HL-60/S4 treated with retinoic acid at 250 ng/mL for 4 days and 3 days (cell line): ENCODE data around the gene NIT1.

Source experiments
- in situ Hi-C: fragments of 300-500 bp; cut with MboI; formaldehyde crosslinking; loops from 2 replicates; pipeline ENCODE4 v1.7.0; 2022; ENCODE audit warnings: low sequenced_read_pairs

The NIT1 gene

GRCh38 chr1:161083748-161084596 lies 33.9 kb upstream of the NIT1 start:
- in situ Hi-C loops, result no loop called here

- in situ Hi-C loops, result no loop called here
These were observed 33.3 kb upstream of the NIT1 start for GRCh38 chr1:161084597-161084988.

- in situ Hi-C loops, result no loop called here
These were observed 32.7 kb upstream of the NIT1 start for GRCh38 chr1:161085165-161085564.

GRCh38 chr1:161086457-161086856 lies 31.4 kb upstream of the NIT1 start:
- in situ Hi-C loops, result no loop called here

- in situ Hi-C loops, result no loop called here
These were observed 29.3 kb upstream of the NIT1 start for GRCh38 chr1:161088587-161089110.

GRCh38 chr1:161089251-161089924 lies 28.5 kb upstream of the NIT1 start, which contains the start of gene NECTIN4:
TSS of gene NECTIN4 (minus strand) at chr1:161089558. CDS start at chr1:161089296, 262 bp downstream.
- in situ Hi-C loops, result no loop called here

GRCh38 chr1:161089938-161090337 lies 28.0 kb upstream of the NIT1 start:
- in situ Hi-C loops, result no loop called here

- in situ Hi-C loops, result no loop called here
These were observed 27.3 kb upstream of the NIT1 start for GRCh38 chr1:161090617-161091016.

- in situ Hi-C loops, result no loop called here
These were observed 26.8 kb upstream of the NIT1 start for GRCh38 chr1:161091093-161091492.

GRCh38 chr1:161091796-161092507 lies 26.0 kb upstream of the NIT1 start:
- in situ Hi-C loops, result no loop called here

- in situ Hi-C loops, result no loop called here
These were observed 25.3 kb upstream of the NIT1 start for GRCh38 chr1:161092621-161093028.

- in situ Hi-C loops, result no loop called here
These were observed 23.4 kb upstream of the NIT1 start for GRCh38 chr1:161094481-161094880.

- in situ Hi-C loops, result no loop called here
These were observed 22.7 kb upstream of the NIT1 start for GRCh38 chr1:161095230-161095629.

GRCh38 chr1:161096015-161096414 lies 21.9 kb upstream of the NIT1 start:
- in situ Hi-C loops, result no loop called here

GRCh38 chr1:161096530-161096929 lies 21.4 kb upstream of the NIT1 start:
- in situ Hi-C loops, result no loop called here

GRCh38 chr1:161098210-161099068 lies 19.5 kb upstream of the NIT1 start, which contains the start of gene KLHDC9:
TSS of gene KLHDC9 (plus strand) at chr1:161098361. CDS start at chr1:161098536, 175 bp downstream.
- in situ Hi-C loops, result no loop called here

- in situ Hi-C loops, result no loop called here
These were observed 18.7 kb upstream of the NIT1 start for GRCh38 chr1:161099090-161099802.

- in situ Hi-C loops, result no loop called here
These were observed 17.3 kb upstream of the NIT1 start for GRCh38 chr1:161100556-161100955.

- in situ Hi-C loops, result no loop called here
These were observed 11.5 kb upstream of the NIT1 start for GRCh38 chr1:161106431-161106830.

GRCh38 chr1:161111117-161111516 lies 6.8 kb upstream of the NIT1 start:
- in situ Hi-C loops, result no loop called here
